HG03571 (cell line): Measurements from ENCODE around the gene HAVCR2.

Source experiments
- ATAC-seq: cut with Tn5 transposase; IDR thresholded peaks from one replicate; pipeline ENCODE4 v1.9.1; 2021; ENCODE audit not compliant: unreplicated experiment

The HAVCR2 gene

DNA sequence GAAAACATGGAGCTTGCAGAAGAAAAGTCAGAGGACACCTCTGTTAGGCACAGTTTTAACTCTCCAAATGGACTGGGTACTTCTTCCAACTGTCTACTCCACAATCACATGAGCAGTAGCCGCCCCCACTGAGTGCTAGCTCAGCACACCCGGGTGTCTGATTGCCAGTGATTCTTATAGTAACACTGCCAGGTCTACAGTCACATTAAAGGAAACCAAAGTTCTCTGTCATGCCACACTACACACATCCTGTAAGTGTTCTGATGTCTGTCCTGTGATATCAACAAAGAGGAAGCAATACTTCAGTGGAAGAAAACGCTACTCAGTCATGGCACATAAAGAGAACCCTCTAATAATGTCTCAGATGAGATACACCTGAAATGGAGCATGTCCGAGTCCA lies at the start of gene HAVCR2:
TSS of gene HAVCR2 (minus strand) at position 69 of the 400 bp plus-strand sequence. CDS start at position 8, 61 bp downstream.
- peak; percentile 88 for ATAC-seq

DNA sequence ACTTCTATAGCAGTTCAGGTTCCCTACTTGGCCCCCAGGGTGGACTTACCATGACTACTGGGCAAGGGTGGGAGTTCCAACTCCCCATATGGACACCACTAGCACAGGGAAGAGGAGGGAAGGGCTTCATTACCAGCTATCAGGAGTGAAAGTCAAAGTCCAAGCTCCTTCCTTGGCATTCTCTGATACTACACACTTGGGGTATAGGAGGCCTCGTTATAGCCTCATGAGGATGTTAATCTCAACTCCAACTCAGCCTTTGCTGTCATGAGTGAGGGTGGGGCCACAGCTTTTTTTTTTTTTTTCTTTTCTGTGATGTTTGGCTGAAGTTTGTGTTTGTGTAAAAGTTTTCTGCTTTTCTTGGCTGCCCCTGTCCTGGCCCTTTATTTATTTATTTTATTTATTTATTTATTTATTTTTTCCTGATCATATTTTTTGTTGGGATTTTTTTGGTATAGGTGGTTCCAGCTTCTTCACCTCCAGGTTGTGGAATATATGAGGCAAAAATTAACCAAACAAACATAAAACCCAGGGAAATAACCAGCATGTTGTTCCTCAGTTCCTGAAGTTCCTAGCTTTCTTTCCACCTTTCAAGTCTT lies 48.5 kb upstream of the HAVCR2 start:
- ATAC-seq: no peak

DNA sequence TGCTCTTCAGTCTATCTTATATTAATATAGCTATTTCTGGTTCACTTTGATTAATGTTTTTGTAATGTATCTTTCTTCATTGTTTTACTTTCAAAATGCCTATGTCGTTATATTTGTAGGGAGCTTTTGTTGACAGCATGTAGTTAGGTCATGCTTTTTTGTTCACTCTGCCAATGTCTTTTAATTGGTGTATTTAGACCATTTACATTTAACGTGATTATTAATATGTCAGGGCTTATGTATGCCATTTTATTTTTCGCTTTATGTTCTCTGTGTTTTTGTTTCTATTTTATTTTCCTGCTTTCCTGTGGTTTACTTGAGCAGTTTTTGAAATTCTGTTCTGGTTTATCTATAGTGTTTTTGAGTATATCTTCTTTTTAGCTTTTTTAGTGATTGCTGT lies 46.5 kb upstream of the HAVCR2 start:
- ATAC-seq: no peak

- ATAC-seq: no peak
Measured at GRCh38 chr5:157150995-157151394, 42.2 kb upstream of the HAVCR2 start.

DNA sequence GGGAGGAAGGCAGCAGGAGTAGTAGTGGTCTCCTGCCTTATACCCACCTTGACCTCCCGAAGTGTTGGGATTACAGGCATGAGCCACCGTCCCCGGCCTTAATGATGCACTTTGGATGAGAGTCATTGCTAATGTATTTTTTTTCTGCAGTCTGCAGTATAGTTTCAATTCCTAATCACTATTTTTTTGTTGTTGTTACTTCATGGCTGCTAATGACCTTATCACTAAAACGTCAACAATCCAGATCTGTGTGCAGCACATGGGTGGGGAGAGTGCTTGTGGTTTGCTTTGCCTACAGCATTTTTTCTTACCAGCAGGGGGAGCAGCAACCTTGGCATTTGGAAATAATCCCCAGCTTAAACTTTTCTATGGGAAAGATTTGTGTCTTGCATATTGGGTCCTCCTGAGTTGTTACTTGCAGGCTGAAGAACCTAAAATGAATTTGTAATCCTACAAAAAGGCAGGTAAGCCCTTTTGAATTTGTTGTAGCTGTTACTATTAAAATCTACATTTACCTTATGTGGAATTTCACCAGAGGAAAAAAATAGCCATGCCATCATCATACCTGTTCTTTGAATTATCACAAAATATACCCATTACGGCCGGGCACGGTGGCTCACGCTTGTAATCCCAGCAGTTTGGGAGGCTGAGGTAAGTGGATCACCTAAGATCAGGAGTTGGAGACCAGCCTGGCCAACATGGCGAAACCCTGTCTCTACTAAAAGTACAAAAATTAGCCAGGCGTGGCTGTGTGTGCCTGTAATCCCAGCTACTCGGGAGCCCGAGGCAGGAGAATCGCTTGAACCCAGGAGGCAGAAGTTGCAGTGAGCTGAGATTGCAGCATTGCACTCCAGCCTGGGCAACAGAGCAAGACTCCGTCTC lies 40.1 kb upstream of the HAVCR2 start:
- no peak for ATAC-seq

- ATAC-seq: peak; percentile 36
Measured at GRCh38 chr5:157143127-157143971, 34.5 kb upstream of the HAVCR2 start.

DNA sequence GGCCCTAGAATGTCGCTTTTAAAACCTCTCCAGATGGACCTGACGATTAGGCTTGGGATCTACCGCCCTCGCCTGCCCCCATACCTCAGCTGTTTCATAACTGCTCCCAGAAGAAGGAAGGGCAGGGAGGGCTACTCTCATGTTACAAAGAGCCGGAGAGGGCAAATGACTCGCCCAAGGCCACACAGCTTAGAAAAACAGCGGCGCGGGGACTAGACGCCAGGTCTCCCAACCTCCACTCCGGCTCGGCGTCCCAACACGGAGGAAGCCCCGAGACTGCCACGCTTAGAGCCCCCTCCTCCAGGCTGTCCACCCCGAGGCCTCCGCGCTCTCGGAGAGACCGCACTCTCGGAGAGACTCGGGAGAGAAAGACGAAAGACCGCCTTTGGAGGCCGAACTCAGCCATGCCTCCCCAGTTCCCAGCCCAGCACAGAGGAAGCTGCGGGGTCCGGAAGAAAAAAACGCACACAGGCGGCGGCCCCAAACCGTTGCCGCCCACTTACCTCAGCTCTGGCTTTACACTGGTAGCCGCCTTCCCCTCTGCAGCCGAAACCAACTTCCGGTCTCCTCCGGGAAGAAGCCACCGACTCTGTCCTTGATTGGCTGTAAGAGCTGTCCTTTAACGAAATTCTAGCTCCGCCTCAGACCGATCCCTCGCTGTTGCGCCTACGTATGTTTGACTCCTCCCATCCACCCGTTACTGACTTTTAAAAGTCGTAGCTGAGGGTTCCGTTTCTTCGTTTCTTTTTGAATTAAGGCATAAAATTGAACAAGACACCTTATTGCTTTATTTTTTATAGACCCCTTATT lies 33.7 kb upstream of the HAVCR2 start, which contains the start of gene MED7:
TSS of gene MED7 (minus strand) at position 549 of the 810 bp plus-strand sequence. CDS start 3,434 bp downstream, outside the sequence.
- peak; percentile 100 for ATAC-seq

- ATAC-seq: no peak
Measured at GRCh38 chr5:157137691-157138090, 28.8 kb upstream of the HAVCR2 start.

DNA sequence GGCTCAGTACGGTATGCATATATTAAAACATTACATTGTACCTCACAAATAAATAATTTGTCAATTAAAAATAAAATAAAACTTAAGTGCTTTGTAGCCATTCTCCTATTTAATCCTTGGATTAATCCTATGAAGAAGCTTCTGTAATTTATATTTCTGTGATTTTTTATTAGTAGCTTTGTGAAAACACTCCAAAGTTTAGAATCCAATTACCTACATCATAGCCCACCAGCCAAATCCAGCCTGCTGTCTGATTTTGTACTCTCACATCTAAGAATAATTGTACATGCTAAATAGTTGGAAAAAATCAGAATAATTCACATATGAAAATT lies 23.4 kb upstream of the HAVCR2 start:
- ATAC-seq: no peak

DNA sequence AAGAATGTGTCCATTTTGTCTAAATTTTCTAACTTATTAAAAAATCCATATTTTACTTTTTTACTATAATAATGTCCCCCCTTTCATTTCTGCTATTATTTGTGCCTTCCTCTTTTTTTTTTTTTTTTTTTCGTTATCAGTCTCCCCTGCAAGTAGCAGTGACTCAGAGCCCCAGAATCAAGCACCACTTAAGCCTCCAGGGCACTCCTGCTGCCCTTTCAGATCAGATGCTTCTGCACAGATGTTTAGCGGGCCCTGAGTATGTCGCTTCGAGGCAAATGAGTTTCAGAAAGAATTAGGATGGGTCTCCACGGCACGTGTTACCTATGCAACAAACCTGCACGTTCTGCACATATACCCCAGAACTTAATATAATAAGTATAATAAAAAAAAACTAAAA lies 22.1 kb upstream of the HAVCR2 start:
- no peak for ATAC-seq

DNA sequence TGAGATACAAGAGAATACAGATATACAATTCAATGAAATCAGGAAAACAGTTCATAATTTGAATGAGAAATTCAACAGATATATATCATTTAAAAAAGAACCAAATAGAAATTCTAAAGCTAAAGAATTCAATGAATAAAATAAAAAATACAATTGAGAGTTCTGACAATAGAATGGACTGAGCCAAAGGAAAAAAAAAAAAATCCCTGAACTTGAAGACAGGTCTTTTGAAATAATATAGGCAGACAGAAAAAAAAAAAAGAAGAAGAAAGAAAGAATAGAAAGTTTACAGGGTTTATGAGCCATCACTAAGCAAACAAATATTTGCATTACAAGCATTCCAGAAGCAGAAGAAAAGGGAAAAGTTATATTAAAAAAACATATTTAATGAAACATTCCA lies 12.9 kb upstream of the HAVCR2 start:
- no peak for ATAC-seq

DNA sequence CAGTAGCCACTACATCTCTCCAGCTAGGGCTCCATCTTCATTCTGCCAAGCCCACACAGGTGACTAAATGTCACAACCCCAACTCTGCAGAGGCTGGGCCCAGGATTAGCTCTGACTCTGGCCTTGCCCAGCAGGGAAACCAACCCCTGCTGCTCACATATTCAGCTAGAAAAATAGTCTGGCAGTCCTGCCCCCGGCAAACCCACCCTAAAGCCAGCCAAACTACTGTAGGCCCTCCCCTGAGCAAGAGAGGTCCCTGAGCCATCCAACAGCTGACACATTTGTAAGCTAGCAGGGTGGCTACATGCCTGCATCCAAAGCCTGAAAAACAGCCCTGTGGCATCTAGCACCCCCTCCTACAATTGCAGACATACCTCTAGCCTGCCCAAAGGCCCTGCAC lies 11.3 kb upstream of the HAVCR2 start:
- ATAC-seq: no peak

- ATAC-seq: peak; percentile 66
Measured at GRCh38 chr5:157116483-157116954, 7.7 kb upstream of the HAVCR2 start.

DNA sequence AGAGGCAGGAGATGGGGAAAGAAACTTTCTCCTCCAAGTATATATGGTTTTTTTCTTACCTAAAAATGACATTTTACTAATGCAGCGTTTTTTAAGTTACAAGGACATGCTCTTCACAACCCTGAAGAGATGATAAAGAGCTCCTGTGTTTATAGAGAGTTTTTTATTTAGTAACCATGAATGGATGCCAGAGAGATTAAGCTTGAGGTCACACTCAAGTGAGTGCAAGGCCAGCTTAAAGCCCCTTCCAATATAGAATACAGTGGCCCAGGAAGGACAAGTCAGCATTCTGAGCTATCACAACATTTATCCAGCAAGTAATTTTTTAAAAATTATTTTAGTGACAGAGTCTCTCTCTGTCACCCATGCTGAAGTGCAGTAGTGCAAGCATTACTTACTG lies 6.7 kb upstream of the HAVCR2 start:
- ATAC-seq: no peak

GRCh38 chr5:157115012-157115411 lies 6.2 kb upstream of the HAVCR2 start:
- no peak for ATAC-seq

DNA sequence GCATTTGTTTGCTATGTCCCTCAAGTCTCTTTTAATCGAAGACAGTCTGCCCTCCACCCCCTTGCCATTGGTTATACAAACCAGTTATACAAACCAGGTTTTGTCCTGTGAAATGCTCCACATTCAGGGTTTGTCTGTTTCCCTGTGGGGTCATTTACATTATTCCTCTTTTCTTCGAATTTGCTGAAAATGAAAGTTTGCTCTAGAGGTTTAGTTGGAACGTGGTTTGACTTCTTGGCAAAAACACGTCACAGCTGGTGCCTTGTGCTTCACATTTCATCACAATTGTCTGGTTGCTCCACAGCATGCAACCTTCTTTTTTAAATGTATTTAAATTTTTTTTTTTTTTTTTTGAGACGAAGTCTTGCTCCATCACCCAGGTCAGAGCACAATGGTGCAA lies 4.2 kb upstream of the HAVCR2 start:
- ATAC-seq: no peak

GRCh38 chr5:157109744-157110143 lies 900 bp upstream of the HAVCR2 start:
- ATAC-seq: peak; percentile 56

DNA sequence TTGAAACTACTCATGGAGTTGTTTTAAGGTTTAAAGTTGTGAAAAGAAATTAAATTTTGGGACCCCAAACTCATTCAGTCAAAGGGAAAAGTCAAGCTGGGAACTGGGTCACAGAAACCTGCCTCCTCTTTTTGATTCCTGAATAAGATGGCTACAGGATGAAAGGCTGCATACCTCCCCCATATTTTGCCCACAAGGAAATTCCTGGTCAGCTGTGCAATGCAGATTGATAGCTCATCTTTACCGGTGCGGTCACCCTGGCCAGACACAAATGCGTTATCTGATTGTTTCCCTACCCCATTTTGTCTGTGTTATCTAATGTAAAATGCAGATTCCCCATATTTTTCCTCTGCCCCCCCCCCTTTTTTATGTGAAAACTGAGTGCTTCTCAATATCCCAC lies 1.3 kb downstream of the HAVCR2 start:
- ATAC-seq: no peak

DNA sequence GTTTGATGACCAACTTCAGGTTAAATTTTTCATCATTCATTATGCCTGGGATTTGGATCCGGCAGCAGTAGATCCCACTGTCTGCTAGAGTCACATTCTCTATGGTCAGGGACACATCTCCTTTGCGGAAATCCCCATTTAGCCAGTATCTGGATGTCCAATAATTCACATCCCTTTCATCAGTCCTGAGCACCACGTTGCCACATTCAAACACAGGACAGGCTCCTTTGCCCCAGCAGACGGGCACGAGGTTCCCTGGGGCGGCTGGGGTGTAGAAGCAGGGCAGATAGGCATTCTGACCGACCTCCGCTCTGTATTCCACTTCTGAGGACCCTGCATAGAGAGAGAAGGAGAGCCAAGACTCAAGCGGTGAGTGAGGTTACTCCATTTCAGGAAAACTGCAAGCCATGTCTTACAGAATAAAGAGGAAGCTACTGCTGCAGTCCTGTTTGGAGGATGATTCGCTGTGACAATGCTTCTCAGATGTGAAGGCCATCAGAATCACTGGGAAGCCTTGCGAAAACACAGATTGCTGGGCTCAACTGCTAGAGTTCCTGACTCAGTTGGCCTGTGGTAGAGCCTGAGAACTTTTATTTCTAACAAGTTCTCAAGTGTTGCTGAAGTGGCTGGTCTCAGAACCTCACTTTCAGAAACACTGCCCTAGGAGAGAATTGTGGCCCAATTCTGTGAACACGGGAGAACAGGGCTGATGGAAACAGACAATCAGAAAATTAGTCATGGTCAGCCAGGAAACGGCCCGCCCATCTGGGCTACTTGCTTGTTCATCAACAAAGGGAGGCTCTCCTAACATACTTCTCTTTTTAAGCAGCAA lies 2.0 kb downstream of the HAVCR2 start:
- no peak for ATAC-seq
